Activated naive CD4-positive, alpha-beta T cell treated with anti-CD3 and anti-CD28 coated beads, Interleukin-2, amount 50 U/mL, for 72 hours (primary cell): ENCODE measurements around the gene EPHA6. TPM values are rescaled to one million over a fixed set of nuclear protein-coding genes. Genes with fewer than 3 reads are reported as not detected.

Experiments used
- ATAC-seq, 2 donors: fragments of 150-1000 bp; cut with Tn5 transposase; 2 replicates each; pipeline ENCODE4 v1.10.0; 2021; ENCODE audit warnings: mild to moderate bottlenecking in 2 of 2, moderate library complexity in 2 of 2
- DNase-seq, 2 donors: peaks; one replicate each; pipeline ENCODE4 v3.0.0; 2021 to 2022; ENCODE audit warnings: low spot score in 2 of 2
- H3K27ac Mint-ChIP-seq, 2 donors: one replicate each; pipeline ENCODE4 v1.8.0; 2022; ENCODE audit warnings: mild to moderate bottlenecking in 2 of 2, mixed read lengths in 2 of 2
- H3K36me3 Mint-ChIP-seq, 2 donors: one replicate each; pipeline ENCODE4 v1.8.0; 2022; ENCODE audit warnings: mixed read lengths in 2 of 2
- H3K9me3 Mint-ChIP-seq, 2 donors: one replicate each; pipeline ENCODE4 v1.8.0; 2022; ENCODE audit warnings: mixed read lengths in 2 of 2
- total RNA-seq, 2 donors: library from RNA; stranded (reverse); gene quantifications; one replicate each; pipeline ENCODE4 v1.2.3, GENCODE V29; 2022

The EPHA6 gene
- total RNA-seq = not detected

- no peaks in the 10 kb centered on the region for H3K9me3 Mint-ChIP-seq
- DNase-seq (peak in 1 of 2 donors; percentile 10), ATAC-seq (peak in 1 of 2 donors; percentile 39)
- H3K36me3 Mint-ChIP-seq = peaks cover 0 to 11% of the 10 kb centered on the region in 2 donors
- H3K27ac Mint-ChIP-seq = no peak within 1 kb of the TSS
Observed at GRCh38 chr3:96813820-96814650, at the start of gene EPHA6. TSS of gene EPHA6 (plus strand) at chr3:96814594.

- H3K9me3 Mint-ChIP-seq = peaks cover 26 to 32% of the 10 kb centered on the region in 2 donors
- ATAC-seq (no peak), DNase-seq (no peak)
- no peak overlapping the region for H3K27ac Mint-ChIP-seq
- H3K36me3 Mint-ChIP-seq = peaks cover 7 to 9% of the 10 kb centered on the region in 2 donors
Observed at GRCh38 chr3:96776818-96777217, 37.6 kb upstream of the EPHA6 start.

- peaks cover 4 to 5% of the 10 kb centered on the region in 2 donors for H3K36me3 Mint-ChIP-seq
- no peak for DNase-seq
- ATAC-seq = no peak
- no peak overlapping the region for H3K27ac Mint-ChIP-seq
- peaks cover 8 to 23% of the 10 kb centered on the region in 2 donors for H3K9me3 Mint-ChIP-seq
Observed at GRCh38 chr3:96779810-96780209, 34.6 kb upstream of the EPHA6 start.

- Mint-ChIP-seq H3K9me3 (peaks cover 5 to 21% of the 10 kb centered on the region in 2 donors), H3K27ac (no peak overlapping the region), H3K36me3 (no peaks in the 10 kb centered on the region)
- no peak for ATAC-seq
- no peak for DNase-seq
Observed at GRCh38 chr3:96796101-96796500, 18.3 kb upstream of the EPHA6 start.

- peaks cover 0 to 8% of the 10 kb centered on the region in 2 donors for H3K9me3 Mint-ChIP-seq
- H3K36me3 Mint-ChIP-seq = no peaks in the 10 kb centered on the region
- DNase-seq (no peak), ATAC-seq (no peak)
- no peak overlapping the region for H3K27ac Mint-ChIP-seq
Observed at GRCh38 chr3:96803870-96804269, 10.5 kb upstream of the EPHA6 start.

GRCh38 chr3:96806341-96806740 is 8.1 kb upstream of the EPHA6 start:
- H3K9me3 Mint-ChIP-seq = peaks cover 0 to 1% of the 10 kb centered on the region in 2 donors
- no peaks in the 10 kb centered on the region for H3K36me3 Mint-ChIP-seq
- ATAC-seq (no peak), DNase-seq (no peak)
- H3K27ac Mint-ChIP-seq = no peak overlapping the region

- ATAC-seq = peak; percentile 50 to 95
- Mint-ChIP-seq H3K9me3 (no peaks in the 10 kb centered on the region), H3K36me3 (peaks cover 0 to 11% of the 10 kb centered on the region in 2 donors), H3K27ac (no peak overlapping the region)
- DNase-seq = peak in 1 of 2 donors; percentile 65
Observed at GRCh38 chr3:96813134-96813819, 1.1 kb upstream of the EPHA6 start.

- Mint-ChIP-seq H3K27ac (no peak overlapping the region), H3K9me3 (no peaks in the 10 kb centered on the region), H3K36me3 (peaks cover 0 to 11% of the 10 kb centered on the region in 2 donors)
- DNase-seq = no peak
- ATAC-seq = no peak
Observed at GRCh38 chr3:96814651-96815567, 515 bp downstream of the EPHA6 start.

GRCh38 chr3:96831175-96831574 is 16.8 kb downstream of the EPHA6 start:
- ATAC-seq (no peak), DNase-seq (no peak)
- Mint-ChIP-seq H3K36me3 (no peaks in the 10 kb centered on the region), H3K27ac (no peak overlapping the region), H3K9me3 (no peaks in the 10 kb centered on the region)

- no peak for DNase-seq
- no peak for ATAC-seq
- Mint-ChIP-seq H3K9me3 (peaks cover 0 to 5% of the 10 kb centered on the region in 2 donors), H3K27ac (no peak overlapping the region), H3K36me3 (no peaks in the 10 kb centered on the region)
Observed at GRCh38 chr3:96833301-96833700, 18.9 kb downstream of the EPHA6 start.

GRCh38 chr3:96836153-96836915 is 21.9 kb downstream of the EPHA6 start:
- Mint-ChIP-seq H3K36me3 (no peaks in the 10 kb centered on the region), H3K9me3 (peaks cover 0 to 5% of the 10 kb centered on the region in 2 donors), H3K27ac (no peak overlapping the region)
- ATAC-seq (no peak), DNase-seq (no peak)

- ATAC-seq = no peak
- H3K9me3 Mint-ChIP-seq = peaks cover 0 to 4% of the 10 kb centered on the region in 2 donors
- no peak overlapping the region for H3K27ac Mint-ChIP-seq
- no peak for DNase-seq
- H3K36me3 Mint-ChIP-seq = no peaks in the 10 kb centered on the region
Observed at GRCh38 chr3:96843505-96844203, 29.3 kb downstream of the EPHA6 start.

GRCh38 chr3:96844204-96844514 is 29.8 kb downstream of the EPHA6 start:
- ATAC-seq (no peak), DNase-seq (no peak)
- H3K9me3 Mint-ChIP-seq = peaks cover 0 to 4% of the 10 kb centered on the region in 2 donors
- no peaks in the 10 kb centered on the region for H3K36me3 Mint-ChIP-seq
- no peak overlapping the region for H3K27ac Mint-ChIP-seq

- Mint-ChIP-seq H3K27ac (no peak overlapping the region), H3K9me3 (peaks cover 0 to 9% of the 10 kb centered on the region in 2 donors), H3K36me3 (no peaks in the 10 kb centered on the region)
- ATAC-seq = no peak
- DNase-seq = no peak
Observed at GRCh38 chr3:96852849-96853248, 38.5 kb downstream of the EPHA6 start.

GRCh38 chr3:96860882-96861281 is 46.5 kb downstream of the EPHA6 start:
- Mint-ChIP-seq H3K36me3 (no peaks in the 10 kb centered on the region), H3K9me3 (no peaks in the 10 kb centered on the region), H3K27ac (no peak overlapping the region)
- ATAC-seq = no peak
- DNase-seq = no peak
